NCI-H128 (cell line): ENCODE data around the gene SLC30A3.

ENCODE experiments used
- DNase-seq: peaks from one replicate; lab custom pipeline; 2025; ENCODE audit not compliant: unreplicated experiment; lab: John Stamatoyannopoulos, UW

Gene SLC30A3

DNA sequence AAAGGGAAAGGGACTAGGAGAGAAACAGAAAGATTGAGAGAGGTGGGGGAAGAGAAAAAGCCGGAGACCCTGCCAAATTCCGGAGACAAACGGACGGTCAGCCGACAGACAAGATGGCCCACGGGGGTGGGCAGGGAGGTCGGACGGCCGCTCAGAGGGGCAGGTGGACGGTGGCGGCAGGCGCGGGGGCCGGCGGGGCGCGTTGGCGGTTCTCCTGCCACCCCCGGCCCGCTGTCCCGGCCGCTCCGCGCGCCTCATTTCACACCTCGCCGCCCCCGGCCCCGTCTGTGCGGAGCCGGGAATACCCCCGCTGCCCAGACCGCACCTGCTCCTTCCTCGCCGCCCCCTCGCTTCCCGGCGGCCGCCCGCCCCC lies 935 bp downstream of the SLC30A3 start:
- no peak for DNase-seq

DNA sequence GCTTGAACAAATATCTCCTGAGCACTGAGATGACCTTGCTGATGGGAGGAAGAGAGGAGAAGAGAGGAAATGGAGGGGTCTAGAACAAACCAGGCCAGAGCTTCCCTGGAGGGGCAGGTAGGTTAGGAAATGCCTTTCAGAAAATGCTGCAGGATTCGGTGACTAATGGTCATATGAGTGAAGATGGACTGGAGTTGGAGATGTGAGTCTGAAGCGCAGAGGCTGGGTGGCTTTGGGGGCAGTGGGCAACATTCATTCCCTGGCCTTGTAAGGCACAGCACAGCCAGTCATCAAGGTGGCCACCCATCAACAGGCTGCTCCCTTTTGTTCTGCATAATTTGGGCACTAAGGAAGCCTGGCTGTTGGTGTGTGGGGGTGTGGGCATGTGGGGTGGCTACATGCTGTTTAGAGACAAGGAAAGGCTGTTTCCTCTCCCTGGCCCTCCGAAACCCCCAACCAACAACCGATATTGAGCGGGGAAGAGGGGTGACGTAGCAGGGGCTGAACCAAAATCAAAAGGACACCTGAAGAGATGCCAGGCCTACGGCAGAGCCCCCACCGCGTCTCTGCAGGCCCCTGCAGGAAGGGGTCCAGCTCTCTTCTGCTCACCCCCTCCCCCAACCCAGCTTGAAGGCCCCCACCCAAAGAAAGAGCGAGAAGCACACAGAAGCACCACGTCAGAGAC lies 1.5 kb downstream of the SLC30A3 start:
- no peak for DNase-seq

DNA sequence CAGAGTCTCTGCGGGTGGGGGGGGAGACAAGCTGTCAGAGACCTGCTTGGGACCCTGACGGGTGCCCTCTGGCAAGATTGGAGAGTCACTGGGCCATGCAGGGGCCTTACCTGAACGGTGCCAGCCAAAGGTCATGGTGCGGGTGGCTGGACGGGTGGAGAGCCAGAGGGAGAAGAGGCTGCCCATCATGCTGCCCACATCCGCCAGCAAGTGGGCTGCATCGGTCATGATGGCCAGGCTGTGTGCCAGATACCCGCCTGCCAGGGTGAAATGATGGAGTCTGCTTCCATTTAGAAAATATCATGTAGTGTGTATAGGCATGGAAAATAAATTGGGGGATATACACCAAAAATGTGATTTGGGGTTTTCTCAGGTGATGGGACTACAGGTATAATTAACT lies 4.8 kb downstream of the SLC30A3 start:
- no peak for DNase-seq

DNA sequence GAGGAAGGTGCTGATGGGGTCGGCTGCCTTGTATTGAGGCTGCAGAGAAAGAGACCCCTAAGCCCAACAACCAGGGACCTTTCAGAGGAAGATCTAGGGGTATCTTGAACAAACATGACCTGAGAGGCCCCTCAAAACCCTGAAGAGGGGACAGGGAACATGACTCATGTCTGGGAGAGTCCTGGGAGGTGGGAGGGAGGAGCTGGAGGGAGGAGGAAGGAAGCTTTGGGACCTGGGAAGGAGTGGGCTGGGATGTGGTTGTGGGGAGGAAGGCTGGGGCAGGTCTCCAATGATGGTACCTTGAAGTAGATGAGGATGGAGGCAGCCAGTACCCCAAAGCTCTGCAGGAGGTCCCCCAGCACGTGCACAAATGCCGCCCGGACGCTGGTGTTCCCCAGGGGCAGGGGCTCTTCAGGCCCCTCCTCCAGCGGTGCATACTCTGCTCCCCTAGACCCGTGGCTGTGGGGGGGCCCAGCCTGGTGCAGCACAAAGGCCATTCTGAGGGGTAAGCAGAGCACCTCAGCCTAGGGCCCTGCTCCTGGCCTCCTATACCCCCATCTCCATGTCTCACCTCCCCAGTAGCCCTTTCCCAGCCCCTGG lies 5.9 kb downstream of the SLC30A3 start:
- no peak for DNase-seq

DNA sequence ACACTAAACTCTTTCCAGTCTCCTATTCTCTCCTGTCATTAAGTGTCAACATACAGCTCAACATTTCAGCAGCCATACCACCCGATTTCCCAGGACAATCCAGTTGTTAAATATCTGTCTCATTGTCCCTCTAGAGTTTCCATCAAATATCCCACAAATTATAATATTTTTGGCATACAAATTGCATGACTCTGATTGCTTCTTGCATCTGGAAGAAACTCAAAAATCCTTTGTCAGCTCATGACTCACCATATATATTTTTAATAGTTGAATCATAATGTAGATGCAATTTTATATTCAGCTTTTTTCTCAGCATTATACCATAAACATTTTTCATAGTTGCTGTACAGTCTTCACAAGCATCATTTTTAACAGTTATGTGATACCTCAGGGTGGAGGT lies 7.2 kb downstream of the SLC30A3 start:
- DNase-seq, result no peak

DNA sequence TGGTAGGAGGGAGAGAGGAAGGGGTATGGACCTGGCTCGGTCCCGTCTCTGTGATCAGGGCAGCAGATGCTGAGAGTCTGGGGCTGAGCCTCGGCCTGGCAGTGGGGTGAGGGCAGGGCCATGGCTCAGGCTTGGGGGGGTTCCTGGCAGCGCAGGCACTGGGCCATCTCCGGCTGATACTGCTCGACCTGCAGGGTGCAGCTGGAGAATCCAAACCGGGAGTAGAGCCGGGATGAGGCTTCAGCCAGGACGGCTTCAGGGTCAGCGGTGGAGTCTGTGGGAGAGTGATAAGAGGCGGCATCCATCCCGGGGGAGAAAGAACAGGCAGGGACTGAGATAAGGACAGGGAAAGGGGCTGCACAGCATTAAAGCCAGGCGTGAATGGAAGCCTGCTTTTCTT lies 7.7 kb downstream of the SLC30A3 start:
- no peak for DNase-seq

DNA sequence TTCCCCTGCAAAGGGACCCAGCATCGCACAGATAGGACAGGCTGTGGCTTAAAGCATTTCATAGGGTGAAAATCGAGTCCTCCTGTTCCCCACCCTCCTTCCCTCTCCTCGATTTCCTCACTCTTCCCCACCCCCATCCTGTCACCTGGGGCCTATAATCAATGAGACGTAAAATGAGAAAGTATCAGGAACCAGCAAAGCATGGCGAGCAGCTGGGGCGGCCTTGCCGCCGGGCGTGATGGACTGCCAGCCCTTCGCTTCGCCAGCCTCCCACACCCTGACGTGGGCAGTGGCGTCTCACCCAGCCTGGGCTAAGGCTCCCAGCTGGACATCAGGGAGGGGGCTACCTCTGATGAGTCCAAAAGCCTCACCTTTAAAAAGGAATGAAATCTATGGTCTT lies 11.1 kb downstream of the SLC30A3 start:
- no peak for DNase-seq

DNA sequence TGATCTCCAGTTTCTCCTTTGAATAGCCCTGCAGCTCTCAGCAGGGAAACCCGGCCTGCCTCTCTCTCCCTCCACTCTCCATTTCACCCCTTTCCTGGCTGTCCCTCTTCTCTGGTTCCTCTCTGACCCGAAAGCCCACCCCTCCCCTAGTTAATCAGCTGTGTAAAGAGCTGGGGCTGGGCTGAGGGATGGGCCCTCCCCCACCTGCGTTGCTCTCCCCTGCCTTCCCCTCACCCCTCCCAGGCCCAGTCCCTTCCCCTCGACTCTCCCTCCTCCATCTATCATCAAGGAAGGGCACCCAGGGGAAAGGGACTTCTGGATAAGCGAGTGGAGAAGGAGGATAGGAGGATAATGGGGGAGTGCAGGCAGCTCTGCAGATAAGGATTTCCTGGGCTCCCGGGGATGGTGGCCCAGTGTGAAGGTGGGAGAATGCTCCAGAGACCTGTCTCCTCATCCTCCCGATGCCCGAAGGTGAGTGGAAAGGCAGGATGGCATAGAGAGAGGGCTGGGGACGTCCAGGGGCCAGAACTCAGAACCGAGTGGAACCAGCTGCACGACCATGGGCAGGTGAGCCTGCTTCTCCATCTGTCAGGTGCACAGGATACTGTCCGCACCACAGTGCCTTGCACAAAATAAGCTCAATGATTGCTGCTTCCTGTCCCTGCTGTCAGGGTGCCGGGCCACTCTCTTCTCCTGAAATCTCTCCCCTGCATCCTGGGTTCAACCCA lies 12.0 kb downstream of the SLC30A3 start:
- DNase-seq, result no peak

DNA sequence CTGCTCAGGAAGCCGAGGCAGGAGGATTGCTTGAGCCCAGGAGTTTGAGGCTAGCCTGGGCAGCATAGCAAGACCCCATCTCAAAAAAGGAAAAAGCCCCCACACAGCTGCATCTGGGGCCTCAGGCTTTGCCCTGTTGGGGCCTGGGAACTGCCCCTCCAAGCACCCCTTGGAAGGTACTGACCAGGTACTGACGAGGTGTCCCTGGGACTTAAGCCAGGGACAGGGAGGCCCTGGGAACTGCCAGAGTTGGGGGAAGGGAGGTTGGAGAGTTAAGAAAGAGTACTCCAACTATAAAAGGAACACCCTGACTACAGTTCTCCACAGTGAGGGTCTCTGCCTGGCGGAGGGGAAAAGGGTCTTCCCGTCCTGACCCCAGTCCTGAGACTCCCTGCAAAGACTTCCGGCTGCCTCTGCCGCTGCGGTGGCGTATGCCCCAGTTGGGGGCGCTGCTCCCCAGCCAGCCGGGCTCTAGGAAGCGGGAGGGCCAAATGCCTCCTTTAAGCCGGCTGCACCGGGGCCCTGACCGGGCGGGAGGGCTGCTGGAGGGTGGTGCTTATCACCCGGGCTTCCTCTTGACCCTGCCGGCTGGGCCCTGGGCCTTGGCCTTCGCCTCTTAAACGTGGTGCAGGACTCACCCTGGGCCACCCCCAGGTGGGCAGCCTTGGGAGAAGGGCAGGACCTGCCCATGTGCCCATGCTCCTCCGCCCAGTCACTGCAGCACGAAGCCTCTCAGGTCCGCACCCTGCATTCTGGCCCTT lies 12.8 kb downstream of the SLC30A3 start:
- no peak for DNase-seq

DNA sequence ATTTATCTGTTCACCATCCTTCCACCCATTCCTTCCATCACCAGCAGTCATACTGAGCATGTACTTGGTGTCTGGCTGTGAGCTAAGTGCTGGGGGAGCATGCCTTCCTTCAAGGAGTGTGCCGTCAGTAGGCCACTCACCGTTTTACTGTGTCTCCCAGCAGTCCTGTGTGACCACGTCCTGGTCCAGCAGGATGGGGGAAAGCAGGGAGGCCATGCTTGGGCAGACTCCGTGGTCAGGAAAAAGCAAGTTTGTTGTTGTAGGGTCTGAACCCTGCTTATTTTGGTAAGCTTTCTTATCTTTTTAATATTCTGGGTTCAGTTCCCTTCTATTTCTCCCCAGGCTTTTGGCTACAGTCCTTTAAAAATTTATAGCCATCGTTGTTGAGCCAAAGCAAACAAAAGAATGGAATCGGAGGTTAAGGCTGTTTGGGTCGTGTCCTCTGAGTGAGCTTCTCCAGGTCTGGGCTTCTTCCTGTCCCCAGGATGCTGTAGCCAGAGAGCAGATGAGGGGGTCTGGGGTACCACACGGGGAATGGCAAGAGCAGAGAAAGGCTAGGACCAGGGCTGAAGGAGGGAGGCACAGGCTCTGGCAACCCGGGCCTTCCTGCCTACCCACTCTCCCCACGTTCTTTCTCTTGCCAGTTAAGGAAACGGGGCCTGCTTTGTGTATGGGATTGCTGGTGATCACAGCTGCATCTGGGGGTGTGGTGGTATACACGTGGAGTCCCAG lies 13.5 kb downstream of the SLC30A3 start:
- DNase-seq, result no peak

DNA sequence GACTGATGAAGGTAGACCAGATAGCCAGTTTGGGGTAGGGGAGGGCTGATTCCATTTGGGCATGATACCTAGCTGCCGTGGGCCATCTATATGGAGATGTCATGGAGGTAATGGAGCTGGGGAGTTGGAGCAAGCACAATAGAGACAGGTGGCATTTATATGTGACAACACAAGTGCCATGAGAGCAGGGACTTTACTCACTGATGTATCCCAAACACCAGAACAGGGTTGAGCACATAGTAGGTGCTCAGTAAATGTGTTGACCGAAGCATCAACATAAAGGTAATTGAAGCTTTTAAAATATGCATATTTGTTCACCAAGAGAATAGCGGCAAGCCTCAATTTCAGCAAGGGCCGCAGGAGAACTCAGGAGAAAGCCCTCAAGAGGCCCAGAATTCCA lies 15.0 kb downstream of the SLC30A3 start:
- DNase-seq, result no peak

DNA sequence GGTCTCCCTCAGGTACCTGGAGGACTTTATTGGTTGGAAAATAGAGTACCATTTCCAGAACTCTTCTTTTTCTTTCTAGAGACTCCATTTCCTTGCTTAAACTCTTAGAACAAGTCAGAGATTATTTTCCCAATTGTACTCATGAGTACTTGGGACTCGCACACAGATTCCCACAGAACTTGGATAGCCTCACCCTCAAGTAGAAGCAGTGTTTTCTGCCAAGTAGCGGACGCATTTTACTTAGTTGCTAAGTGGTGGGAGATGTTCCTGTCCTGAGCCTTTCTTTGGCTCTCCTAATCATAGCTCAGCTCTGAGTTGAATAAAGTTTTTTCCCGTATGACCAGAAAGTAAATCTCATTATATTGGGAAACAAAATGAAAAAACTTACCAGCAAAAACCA lies 17.2 kb downstream of the SLC30A3 start:
- DNase-seq, result no peak

DNA sequence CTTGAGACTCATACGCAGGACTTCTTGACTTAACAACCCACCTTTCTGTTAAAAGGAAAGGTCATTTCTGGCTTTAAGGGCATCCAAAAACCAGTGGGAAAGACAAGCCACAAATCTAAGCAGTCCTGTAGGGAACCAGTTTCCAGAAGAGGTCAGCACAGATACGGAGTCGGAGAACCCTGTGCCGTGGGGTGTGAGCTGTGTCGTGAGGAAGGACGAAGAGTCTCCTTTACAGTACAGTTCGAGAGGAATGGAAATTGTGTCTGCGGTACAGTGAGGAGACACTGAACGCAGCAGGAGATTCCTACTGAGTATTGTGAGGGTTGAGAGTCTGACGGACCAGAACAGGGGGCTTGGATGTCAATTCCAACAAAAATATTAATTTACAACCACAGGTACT lies 17.7 kb downstream of the SLC30A3 start:
- DNase-seq, result no peak

DNA sequence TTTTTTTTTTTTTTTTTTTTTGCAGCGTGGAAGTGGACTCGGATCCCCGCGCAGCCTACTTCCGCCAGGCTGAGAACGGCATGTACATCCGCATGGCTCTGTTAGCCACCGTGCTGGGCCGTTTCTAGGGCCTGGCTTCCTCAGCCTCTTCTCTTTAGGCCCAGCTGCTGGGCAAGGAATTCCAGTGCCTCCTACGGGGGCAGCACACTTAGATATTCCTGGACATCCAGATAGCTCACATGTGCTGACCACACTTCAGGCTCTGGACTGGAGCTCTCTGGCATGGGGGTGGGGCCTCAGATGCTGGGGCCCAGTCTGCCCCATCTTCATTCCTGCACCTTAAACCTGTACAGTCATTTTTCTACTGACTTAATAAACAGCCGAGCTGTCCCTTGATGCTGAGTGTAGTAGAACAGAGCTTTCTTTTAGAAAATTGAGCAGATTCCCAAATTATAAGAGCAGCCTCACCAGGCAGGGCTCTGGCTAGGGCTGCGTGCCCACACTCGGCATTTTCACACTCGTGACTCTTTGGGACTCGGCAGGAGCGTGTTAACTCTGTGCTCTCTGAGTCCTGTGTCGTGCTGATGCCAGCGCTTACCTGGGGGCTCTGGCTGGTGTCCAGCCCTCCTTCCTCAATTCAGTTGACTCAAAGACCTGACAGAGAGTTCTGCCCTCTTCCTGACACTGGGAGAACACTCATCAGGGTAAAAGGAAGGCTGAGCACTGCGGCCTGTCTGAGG lies 19.3 kb downstream of the SLC30A3 start:
- no peak for DNase-seq

DNA sequence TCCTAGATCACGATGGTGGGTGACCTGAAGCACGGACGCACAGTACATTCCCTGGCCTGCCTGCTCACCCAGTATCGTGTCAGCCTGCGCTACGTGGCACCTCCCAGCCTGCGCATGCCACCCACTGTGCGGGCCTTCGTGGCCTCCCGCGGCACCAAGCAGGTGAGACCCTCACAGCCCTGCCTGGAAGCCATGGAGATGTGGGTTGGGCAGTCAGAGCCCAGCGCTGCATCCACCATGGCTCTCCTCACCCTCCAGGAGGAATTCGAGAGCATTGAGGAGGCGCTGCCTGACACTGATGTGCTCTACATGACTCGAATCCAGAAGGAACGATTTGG lies 20.3 kb downstream of the SLC30A3 start:
- DNase-seq, result no peak

DNA sequence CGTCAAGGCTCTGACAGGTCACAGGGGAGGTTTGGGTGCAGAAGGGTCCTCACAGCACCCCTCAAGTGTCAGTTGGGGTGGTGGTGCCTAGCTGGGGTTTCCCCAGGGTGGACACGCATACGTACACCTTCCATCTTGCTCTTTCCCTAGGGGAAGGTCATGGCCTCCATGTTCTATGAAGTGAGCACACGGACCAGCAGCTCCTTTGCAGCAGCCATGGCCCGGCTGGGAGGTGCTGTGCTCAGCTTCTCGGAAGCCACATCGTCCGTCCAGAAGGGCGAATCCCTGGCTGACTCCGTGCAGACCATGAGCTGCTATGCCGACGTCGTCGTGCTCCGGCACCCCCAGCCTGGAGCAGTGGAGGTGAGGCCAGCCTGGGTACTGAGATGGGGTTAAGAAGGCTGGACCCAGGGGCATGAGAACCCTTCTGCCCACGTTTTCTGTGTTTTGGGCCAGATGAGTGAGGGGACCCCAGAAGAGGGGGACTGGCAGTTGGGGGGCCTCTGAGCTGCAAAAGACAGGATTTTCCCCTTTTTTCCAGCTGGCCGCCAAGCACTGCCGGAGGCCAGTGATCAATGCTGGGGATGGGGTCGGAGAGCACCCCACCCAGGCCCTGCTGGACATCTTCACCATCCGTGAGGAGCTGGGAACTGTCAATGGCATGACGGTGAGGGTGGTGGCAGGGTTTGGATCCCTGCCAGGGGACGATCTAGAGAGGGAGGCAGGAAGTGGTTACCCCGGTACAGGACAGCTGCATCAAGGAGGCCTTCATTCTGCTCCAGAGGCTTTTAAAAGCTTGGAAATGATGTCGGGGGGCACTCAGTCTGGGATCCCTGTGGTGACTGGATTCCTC lies 20.9 kb downstream of the SLC30A3 start:
- no peak for DNase-seq

DNA sequence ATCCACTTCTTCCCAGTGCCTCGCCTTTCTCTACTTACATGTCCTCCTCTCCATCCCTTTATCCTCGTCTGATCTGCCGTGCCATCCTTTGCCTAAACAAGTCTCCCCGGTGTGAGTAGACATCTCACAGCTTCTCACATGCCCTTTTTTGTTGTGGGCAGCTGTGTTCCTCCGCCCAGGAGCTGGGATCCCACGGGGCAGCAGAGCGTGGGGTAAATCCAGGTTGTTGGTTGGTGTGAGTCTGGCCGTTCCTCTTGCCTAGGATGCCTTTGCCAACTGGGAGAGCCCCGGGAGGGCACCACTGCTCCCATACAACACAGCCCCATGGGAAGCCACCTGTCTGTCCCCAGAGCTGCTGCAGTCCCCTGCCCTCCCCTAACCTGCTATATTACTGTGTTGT lies 22.4 kb downstream of the SLC30A3 start:
- DNase-seq, result no peak

DNA sequence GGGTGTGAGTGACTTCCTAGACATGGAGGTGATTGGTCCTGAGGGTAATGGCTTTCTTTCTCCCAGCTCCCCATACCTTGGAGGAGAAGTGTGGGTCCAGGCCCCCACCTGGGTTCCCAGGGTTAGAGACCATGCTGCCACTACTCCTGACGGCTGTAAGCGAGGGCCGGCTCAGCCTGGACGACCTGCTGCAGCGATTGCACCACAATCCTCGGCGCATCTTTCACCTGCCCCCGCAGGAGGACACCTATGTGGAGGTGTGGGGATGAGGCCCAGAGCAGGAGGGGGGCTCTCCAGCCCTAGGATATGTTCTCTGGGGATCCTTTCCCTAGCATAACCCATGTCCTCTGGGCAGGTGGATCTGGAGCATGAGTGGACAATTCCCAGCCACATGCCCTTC lies 23.9 kb downstream of the SLC30A3 start:
- DNase-seq, result no peak

DNA sequence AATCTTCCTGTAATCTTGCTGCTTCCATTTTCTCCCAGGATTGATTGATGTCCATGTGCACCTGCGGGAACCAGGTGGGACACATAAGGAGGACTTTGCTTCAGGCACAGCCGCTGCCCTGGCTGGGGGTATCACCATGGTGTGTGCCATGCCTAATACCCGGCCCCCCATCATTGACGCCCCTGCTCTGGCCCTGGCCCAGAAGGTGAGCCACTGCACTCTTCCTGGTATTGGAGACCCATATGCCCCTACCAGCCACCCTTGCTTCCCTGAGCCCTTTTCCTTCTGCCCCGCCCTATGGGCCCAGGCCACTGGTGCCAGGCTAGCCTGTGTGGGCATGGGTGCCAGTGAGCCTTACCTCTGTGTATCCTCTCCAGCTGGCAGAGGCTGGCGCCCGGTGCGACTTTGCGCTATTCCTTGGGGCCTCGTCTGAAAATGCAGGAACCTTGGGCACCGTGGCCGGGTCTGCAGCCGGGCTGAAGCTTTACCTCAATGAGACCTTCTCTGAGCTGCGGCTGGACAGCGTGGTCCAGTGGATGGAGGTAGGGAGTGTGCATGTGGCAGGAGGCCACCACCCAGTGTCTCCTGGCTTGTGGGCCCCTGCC lies 25.4 kb downstream of the SLC30A3 start:
- DNase-seq, result no peak
